Endodermal cell (in vitro differentiated cells): ENCODE results near the gene NDUFV1. TPM values are rescaled to one million over a fixed set of nuclear protein-coding genes. Genes with fewer than 3 reads are reported as not detected.

Source experiments
- DNase-seq: peaks from one replicate; pipeline ENCODE4 v3.0.0-alpha.2; 2017
- H3K27ac ChIP-seq: 2 replicates; pipeline ENCODE4 v1.5.1; 2013; ENCODE audit warnings: mild to moderate bottlenecking, low read depth, low read length, moderate library complexity
- H3K27me3 ChIP-seq: 2 replicates; pipeline ENCODE4 v1.6.1; 2013; ENCODE audit warnings: mild to moderate bottlenecking, low read length, moderate library complexity; ENCODE audit not compliant: insufficient read depth, control insufficient read depth, poor library complexity, severe bottlenecking
- H3K36me3 ChIP-seq: 2 replicates; pipeline ENCODE4 v1.7.0; 2013; ENCODE audit warnings: mild to moderate bottlenecking, low read length, moderate library complexity; ENCODE audit not compliant: control insufficient read depth, insufficient read depth
- H3K4me1 ChIP-seq: one replicate; pipeline ENCODE4 v1.7.0; 2013; ENCODE audit warnings: low read length; ENCODE audit not compliant: control insufficient read depth, insufficient read depth
- H3K4me3 ChIP-seq: 2 replicates; pipeline ENCODE4 v1.5.1; 2013; ENCODE audit warnings: mild to moderate bottlenecking, low read length, moderate library complexity
- H3K9ac ChIP-seq: 2 replicates; pipeline ENCODE4 v1.6.1; 2013; ENCODE audit warnings: mild to moderate bottlenecking, low read length, moderate library complexity; ENCODE audit not compliant: poor library complexity, severe bottlenecking; ENCODE audit errors: extremely low read depth
- H3K9me3 ChIP-seq: 2 replicates; pipeline ENCODE4 v1.6.1; 2013; ENCODE audit warnings: mild to moderate bottlenecking, low read length, moderate library complexity; ENCODE audit not compliant: control insufficient read depth
- H3K27ac Mint-ChIP-seq: 2 replicates; pipeline ENCODE4 v1.8.0; 2020; ENCODE audit warnings: mixed read lengths
- H3K27me3 Mint-ChIP-seq: 2 replicates; pipeline ENCODE4 v1.8.0; 2021; ENCODE audit warnings: mild to moderate bottlenecking, mixed read lengths; ENCODE audit not compliant: insufficient read depth
- H3K36me3 Mint-ChIP-seq: 2 replicates; pipeline ENCODE4 v1.8.0; 2020; ENCODE audit warnings: low read depth, mixed read lengths
- H3K4me1 Mint-ChIP-seq: 2 replicates; pipeline ENCODE4 v1.8.0; 2020; ENCODE audit warnings: mixed read lengths
- H3K4me3 Mint-ChIP-seq: 2 replicates; pipeline ENCODE4 v1.8.0; 2020; ENCODE audit warnings: mild to moderate bottlenecking, moderate library complexity, mixed read lengths
- H3K9me3 Mint-ChIP-seq: 2 replicates; pipeline ENCODE4 v1.8.0; 2020; ENCODE audit warnings: mild to moderate bottlenecking, mixed read lengths
- WGBS, 2 experiments: methylation state at CpG; one replicate each; pipeline versions ENCODE4 v1.1.5 to v1.1.7; 2013; ENCODE audit warnings: missing lambda C conversion rate in 2 of 2, mixed read lengths in 1 of 2; ENCODE audit not compliant: insufficient coverage in 1 of 2, insufficient read length in 1 of 2; 5-methylcytosine and 5-hydroxymethylcytosine counted together
- total RNA-seq, 2 donors: library from RNA; stranded (reverse); fragmentation: NEBNext Ultra II Directional in 1 of 2; extraction: Animal tissue kit (Norgen Biotek cat#: 25700) in 1 of 2; gene quantifications; 2 replicates in 1 of 2; 3 replicates in 1 of 2; pipeline ENCODE4 v1.2.1, GENCODE V29; 2021
- TF ChIP-seq, protein P1 (sequence below): fragments of 200-600 bp; sonication (generic); conservative IDR thresholded peaks from 2 replicates; pipeline ENCODE4 v1.5.0; 2021; ENCODE audit warnings: antibody characterized with exemption, mild to moderate bottlenecking

Gene NDUFV1
- total RNA-seq, 2 donors from 2014 or later: 135 to 160 TPM

GRCh38 chr11:67632982-67633755 is 26.4 kb downstream of the NDUFV1 start:
- H3K9ac ChIP-seq: no peak overlapping the region
- peaks cover 8% of the 10 kb centered on the region for H3K4me1 ChIP-seq
- H3K27ac Mint-ChIP-seq: no peak overlapping the region
- no peaks in the 10 kb centered on the region for H3K9me3 ChIP-seq
- H3K27me3 Mint-ChIP-seq: no peaks in the 10 kb centered on the region
- TF ChIP-seq, protein P1, sequence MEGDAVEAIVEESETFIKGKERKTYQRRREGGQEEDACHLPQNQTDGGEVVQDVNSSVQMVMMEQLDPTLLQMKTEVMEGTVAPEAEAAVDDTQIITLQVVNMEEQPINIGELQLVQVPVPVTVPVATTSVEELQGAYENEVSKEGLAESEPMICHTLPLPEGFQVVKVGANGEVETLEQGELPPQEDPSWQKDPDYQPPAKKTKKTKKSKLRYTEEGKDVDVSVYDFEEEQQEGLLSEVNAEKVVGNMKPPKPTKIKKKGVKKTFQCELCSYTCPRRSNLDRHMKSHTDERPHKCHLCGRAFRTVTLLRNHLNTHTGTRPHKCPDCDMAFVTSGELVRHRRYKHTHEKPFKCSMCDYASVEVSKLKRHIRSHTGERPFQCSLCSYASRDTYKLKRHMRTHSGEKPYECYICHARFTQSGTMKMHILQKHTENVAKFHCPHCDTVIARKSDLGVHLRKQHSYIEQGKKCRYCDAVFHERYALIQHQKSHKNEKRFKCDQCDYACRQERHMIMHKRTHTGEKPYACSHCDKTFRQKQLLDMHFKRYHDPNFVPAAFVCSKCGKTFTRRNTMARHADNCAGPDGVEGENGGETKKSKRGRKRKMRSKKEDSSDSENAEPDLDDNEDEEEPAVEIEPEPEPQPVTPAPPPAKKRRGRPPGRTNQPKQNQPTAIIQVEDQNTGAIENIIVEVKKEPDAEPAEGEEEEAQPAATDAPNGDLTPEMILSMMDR: no peak
- no peaks in the 10 kb centered on the region for H3K36me3 Mint-ChIP-seq
- H3K36me3 ChIP-seq: no peaks in the 10 kb centered on the region
- H3K27me3 ChIP-seq: no peaks in the 10 kb centered on the region
- no peak overlapping the region for H3K27ac ChIP-seq
- H3K4me1 Mint-ChIP-seq: peaks cover 7% of the 10 kb centered on the region
- no peaks in the 10 kb centered on the region for H3K9me3 Mint-ChIP-seq
- WGBS, 2 experiments: 91% methylated on average over 21 to 30 of the region's 30 CpGs
- DNase-seq: peak; percentile 66
- H3K4me3 ChIP-seq: no peak overlapping the region
- no peak overlapping the region for H3K4me3 Mint-ChIP-seq

DNA sequence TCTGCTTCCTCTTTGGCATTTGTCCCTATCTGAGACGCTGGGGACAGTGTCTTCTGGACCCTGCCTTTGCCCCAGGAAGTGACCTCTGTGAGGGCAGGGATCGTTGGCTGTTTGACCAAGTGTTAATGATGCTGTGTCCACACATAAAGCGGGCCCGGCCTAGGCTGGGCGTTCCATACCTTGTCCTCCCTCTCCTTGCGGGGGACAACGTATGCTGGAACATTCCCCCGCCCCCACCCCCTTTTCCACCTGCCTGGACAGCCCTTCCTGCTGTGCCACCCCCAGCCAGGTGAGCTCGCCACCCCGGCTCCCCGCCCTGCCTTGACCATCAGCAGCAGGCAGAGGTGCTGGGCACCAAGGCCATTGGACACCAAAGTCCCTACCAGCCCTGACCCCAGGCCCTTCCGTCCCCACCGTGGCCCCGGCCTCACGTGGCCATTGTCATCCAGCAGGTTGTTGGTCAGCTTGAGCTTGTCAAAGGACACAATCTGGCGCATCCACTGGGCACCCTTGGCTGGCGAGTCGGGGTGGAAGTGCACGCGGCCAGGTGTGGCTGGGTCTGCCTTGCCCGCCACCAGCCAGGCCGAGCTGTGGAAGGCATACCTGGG is 27.1 kb downstream of the NDUFV1 start:
- Mint-ChIP-seq H3K27ac (no peak overlapping the region), H3K4me1 (peaks cover 7% of the 10 kb centered on the region), H3K9me3 (no peaks in the 10 kb centered on the region), H3K4me3 (no peak overlapping the region), H3K27me3 (no peaks in the 10 kb centered on the region), H3K36me3 (no peaks in the 10 kb centered on the region)
- no peaks in the 10 kb centered on the region for H3K27me3 ChIP-seq
- no peaks in the 10 kb centered on the region for H3K36me3 ChIP-seq
- H3K27ac ChIP-seq: no peak overlapping the region
- TF ChIP-seq, protein P1: no peak
- peaks cover 8% of the 10 kb centered on the region for H3K4me1 ChIP-seq
- no peak overlapping the region for H3K9ac ChIP-seq
- H3K9me3 ChIP-seq: no peaks in the 10 kb centered on the region
- WGBS, 2 experiments: 93 to 94% methylated on average over 12 to 22 of the region's 22 CpGs
- H3K4me3 ChIP-seq: no peak overlapping the region
- DNase-seq: peak; percentile 72

DNA sequence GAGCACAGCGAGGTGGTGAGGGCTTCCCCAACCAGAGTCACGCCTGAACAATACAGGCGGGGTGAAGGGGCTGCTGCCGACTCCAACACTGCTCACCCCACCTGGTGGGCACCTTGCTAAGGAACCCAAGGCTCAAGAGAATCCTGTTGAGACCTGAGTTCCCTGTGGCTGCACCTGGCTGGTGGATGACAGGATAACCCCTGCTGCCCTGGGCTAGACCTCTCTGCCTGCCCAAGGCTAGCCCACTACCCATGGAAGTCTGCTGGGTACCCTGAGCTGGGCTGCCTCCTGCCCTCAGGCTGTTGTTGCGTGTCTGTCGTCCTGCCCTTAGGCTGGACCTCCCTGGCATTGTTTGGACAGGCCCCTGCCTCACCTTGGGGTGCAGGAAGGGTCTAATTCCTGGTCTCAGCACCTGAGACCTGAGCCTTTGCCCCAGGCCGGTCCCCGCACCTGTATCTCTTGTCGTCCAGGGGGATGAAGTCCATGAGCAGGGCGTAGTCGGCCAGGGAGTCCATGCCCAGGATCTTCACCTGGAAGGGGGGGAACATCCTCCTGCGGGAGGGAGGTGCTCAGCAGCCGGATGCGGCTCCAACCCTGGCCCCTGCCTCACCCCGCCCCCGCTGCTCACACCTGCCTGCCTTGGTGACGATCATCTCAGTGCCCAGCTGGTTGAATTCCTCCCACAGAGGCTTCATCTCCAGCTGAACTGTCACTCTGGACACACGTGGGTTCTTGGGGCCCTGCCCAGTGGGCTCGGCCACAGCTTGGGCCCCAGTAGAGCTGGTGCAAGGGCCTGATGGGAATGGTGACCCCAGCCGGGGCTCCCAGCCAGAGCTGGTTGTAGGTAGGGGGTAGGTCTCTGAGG is 27.9 kb downstream of the NDUFV1 start:
- Histone ChIP-seq H3K27me3 (no peaks in the 10 kb centered on the region), H3K27ac (no peak overlapping the region), H3K4me3 (no peak overlapping the region), H3K4me1 (peaks cover 8% of the 10 kb centered on the region), H3K9ac (no peak overlapping the region), H3K36me3 (no peaks in the 10 kb centered on the region), H3K9me3 (no peaks in the 10 kb centered on the region)
- Mint-ChIP-seq H3K9me3 (no peaks in the 10 kb centered on the region), H3K27me3 (no peaks in the 10 kb centered on the region), H3K4me3 (no peak overlapping the region), H3K27ac (no peak overlapping the region), H3K4me1 (peaks cover 7% of the 10 kb centered on the region), H3K36me3 (no peaks in the 10 kb centered on the region)
- 91 to 96% methylated on average over 8 to 20 of the region's 20 CpGs for WGBS, 2 experiments
- DNase-seq: peak; percentile 73
- TF ChIP-seq, protein P1: peak; percentile 21
